Mesenchymal stem cell (in vitro differentiated cells and primary cell): ENCODE results near the gene CAMKMT.

Experiments
- DNase-seq: peaks from one replicate; pipeline ENCODE4 v3.0.0-alpha.2; 2013
- H2AFZ ChIP-seq: one replicate; pipeline ENCODE4 v1.6.1; 2013; ENCODE audit warnings: low read depth, mild to moderate bottlenecking, control low read depth, inconsistent platforms, low read length, moderate library complexity
- H2AK5ac ChIP-seq: 2 replicates; pipeline ENCODE4 v1.6.1; 2013; ENCODE audit warnings: low read length, moderate library complexity, mild to moderate bottlenecking, inconsistent platforms; ENCODE audit not compliant: severe bottlenecking
- H2BK120ac ChIP-seq: one replicate; pipeline ENCODE4 v1.6.1; 2013; ENCODE audit warnings: low read depth, mild to moderate bottlenecking, inconsistent platforms, low read length, moderate library complexity
- H2BK12ac ChIP-seq, 2 experiments: one replicate each; pipeline ENCODE4 v1.6.1; 2013; ENCODE audit warnings: inconsistent platforms in 2 of 2, low read length in 2 of 2, mild to moderate bottlenecking in 2 of 2, moderate library complexity in 2 of 2, control low read depth in 1 of 2
- H2BK15ac ChIP-seq: one replicate; pipeline ENCODE4 v1.6.1; 2013; ENCODE audit warnings: mild to moderate bottlenecking, low read depth, inconsistent platforms; ENCODE audit not compliant: poor library complexity, severe bottlenecking
- H2BK5ac ChIP-seq: 2 replicates; pipeline ENCODE4 v1.6.1; 2013; ENCODE audit warnings: low read depth, mild to moderate bottlenecking, low read length, control low read depth, inconsistent platforms; ENCODE audit not compliant: poor library complexity, severe bottlenecking
- H3K14ac ChIP-seq, 2 experiments: one replicate each; pipeline ENCODE4 v1.6.1; 2013; ENCODE audit warnings: inconsistent platforms in 2 of 2, low read length in 2 of 2, control low read depth in 1 of 2, mild to moderate bottlenecking in 1 of 2, moderate library complexity in 1 of 2
- H3K18ac ChIP-seq, 2 experiments: one replicate each; pipeline ENCODE4 v1.6.1; 2013; ENCODE audit warnings: inconsistent platforms in 2 of 2, low read length in 2 of 2, control low read depth in 1 of 2, low read depth in 1 of 2, mild to moderate bottlenecking in 1 of 2
- H3K23ac ChIP-seq, 2 experiments: one replicate each; pipeline ENCODE4 v1.6.1; 2013; ENCODE audit warnings: inconsistent platforms in 2 of 2, low read length in 2 of 2, mild to moderate bottlenecking in 2 of 2, moderate library complexity in 2 of 2, control low read depth in 1 of 2
- H3K27ac ChIP-seq: 2 replicates; pipeline ENCODE4 v1.5.1; 2013; ENCODE audit warnings: mild to moderate bottlenecking, moderate library complexity, low read length, control low read depth, inconsistent platforms; ENCODE audit not compliant: poor library complexity, severe bottlenecking
- H3K27me3 ChIP-seq, 2 experiments: 2 replicates each; pipeline versions ENCODE4 v1.6.1 to v1.7.0; 2013; ENCODE audit warnings: low read length in 2 of 2, mild to moderate bottlenecking in 2 of 2, moderate library complexity in 2 of 2, control low read depth in 1 of 2, inconsistent platforms in 1 of 2; ENCODE audit not compliant: control insufficient read depth in 1 of 2, insufficient read depth in 1 of 2
- H3K36me3 ChIP-seq, 2 experiments: 2 replicates each; pipeline versions ENCODE4 v1.6.1 to v1.7.0; 2013; ENCODE audit warnings: low read length in 2 of 2, control low read depth in 1 of 2, inconsistent platforms in 1 of 2, low read depth in 1 of 2, mild to moderate bottlenecking in 1 of 2; ENCODE audit not compliant: insufficient read depth in 2 of 2, control insufficient read depth in 1 of 2
- H3K4ac ChIP-seq, 2 experiments: one replicate each; pipeline ENCODE4 v1.6.1; 2013; ENCODE audit warnings: inconsistent platforms in 2 of 2, low read length in 2 of 2, mild to moderate bottlenecking in 2 of 2, moderate library complexity in 2 of 2, control low read depth in 1 of 2, low read depth in 1 of 2
- H3K4me1 ChIP-seq: 2 replicates; pipeline ENCODE4 v1.6.1; 2013; ENCODE audit warnings: low read depth, low read length, control low read depth; ENCODE audit not compliant: control insufficient read depth, insufficient read depth
- H3K4me2 ChIP-seq: 2 replicates; pipeline ENCODE4 v1.6.1; 2013; ENCODE audit warnings: low read length, mild to moderate bottlenecking, inconsistent platforms; ENCODE audit not compliant: poor library complexity, severe bottlenecking
- H3K4me3 ChIP-seq, 2 experiments: 2 replicates each; pipeline versions ENCODE4 v1.5.1 to v1.7.0; 2013; ENCODE audit warnings: low read length in 2 of 2, mild to moderate bottlenecking in 2 of 2, control low read depth in 1 of 2, low read depth in 1 of 2; ENCODE audit not compliant: insufficient read depth in 1 of 2
- H3K79me1 ChIP-seq: replicated peaks from 2 replicates; pipeline ENCODE4 v1.6.1; 2013; ENCODE audit warnings: mild to moderate bottlenecking, control low read depth, low read length, inconsistent platforms; ENCODE audit not compliant: poor library complexity, severe bottlenecking
- H3K9ac ChIP-seq: 2 replicates; pipeline ENCODE4 v1.7.0; 2013; ENCODE audit warnings: mild to moderate bottlenecking, low read length, moderate library complexity
- H3K9me3 ChIP-seq: 2 replicates; pipeline ENCODE4 v1.7.0; 2013; ENCODE audit warnings: mild to moderate bottlenecking, low read length; ENCODE audit not compliant: control insufficient read depth
- H4K8ac ChIP-seq: one replicate; pipeline ENCODE4 v1.6.1; 2013; ENCODE audit warnings: inconsistent platforms, mild to moderate bottlenecking, low read length, moderate library complexity
- H4K91ac ChIP-seq: one replicate; pipeline ENCODE4 v1.6.1; 2013; ENCODE audit warnings: mild to moderate bottlenecking, low read length, inconsistent platforms
- WGBS: methylation state at CpG from one replicate; pipeline ENCODE4 v1.1.7; 2013; ENCODE audit warnings: mixed read lengths; 5-methylcytosine and 5-hydroxymethylcytosine counted together

CAMKMT gene

GRCh38 chr2:44743473-44743872 lies 381.7 kb downstream of the CAMKMT start:
- no peak overlapping the region for H4K91ac ChIP-seq
- no peak for DNase-seq
- H2AK5ac ChIP-seq, result no peak overlapping the region
- no peak overlapping the region for H3K4me3 ChIP-seq
- no peak overlapping the region for H3K9ac ChIP-seq
- H2BK12ac ChIP-seq, result no peak overlapping the region
- no peaks in the 10 kb centered on the region for H3K36me3 ChIP-seq
- no peak overlapping the region for H2BK5ac ChIP-seq
- H3K27ac ChIP-seq, result no peak overlapping the region
- no peak overlapping the region for H3K14ac ChIP-seq
- H3K4ac ChIP-seq, result no peak overlapping the region
- no peak overlapping the region for H3K18ac ChIP-seq
- H3K79me1 ChIP-seq, result no peaks in the 10 kb centered on the region
- H4K8ac ChIP-seq, result no peak overlapping the region
- H2BK120ac ChIP-seq, result no peak overlapping the region
- no peak overlapping the region for H2AFZ ChIP-seq
- H3K9me3 ChIP-seq, result peaks cover 8% of the 10 kb centered on the region
- H3K4me2 ChIP-seq, result no peak overlapping the region
- H3K23ac ChIP-seq, result no peak overlapping the region
- no peak overlapping the region for H2BK15ac ChIP-seq
- no peaks in the 10 kb centered on the region for H3K4me1 ChIP-seq
- no peaks in the 10 kb centered on the region for H3K27me3 ChIP-seq
- 90% methylated on average over 1 of the region's 3 CpGs for WGBS

DNA sequence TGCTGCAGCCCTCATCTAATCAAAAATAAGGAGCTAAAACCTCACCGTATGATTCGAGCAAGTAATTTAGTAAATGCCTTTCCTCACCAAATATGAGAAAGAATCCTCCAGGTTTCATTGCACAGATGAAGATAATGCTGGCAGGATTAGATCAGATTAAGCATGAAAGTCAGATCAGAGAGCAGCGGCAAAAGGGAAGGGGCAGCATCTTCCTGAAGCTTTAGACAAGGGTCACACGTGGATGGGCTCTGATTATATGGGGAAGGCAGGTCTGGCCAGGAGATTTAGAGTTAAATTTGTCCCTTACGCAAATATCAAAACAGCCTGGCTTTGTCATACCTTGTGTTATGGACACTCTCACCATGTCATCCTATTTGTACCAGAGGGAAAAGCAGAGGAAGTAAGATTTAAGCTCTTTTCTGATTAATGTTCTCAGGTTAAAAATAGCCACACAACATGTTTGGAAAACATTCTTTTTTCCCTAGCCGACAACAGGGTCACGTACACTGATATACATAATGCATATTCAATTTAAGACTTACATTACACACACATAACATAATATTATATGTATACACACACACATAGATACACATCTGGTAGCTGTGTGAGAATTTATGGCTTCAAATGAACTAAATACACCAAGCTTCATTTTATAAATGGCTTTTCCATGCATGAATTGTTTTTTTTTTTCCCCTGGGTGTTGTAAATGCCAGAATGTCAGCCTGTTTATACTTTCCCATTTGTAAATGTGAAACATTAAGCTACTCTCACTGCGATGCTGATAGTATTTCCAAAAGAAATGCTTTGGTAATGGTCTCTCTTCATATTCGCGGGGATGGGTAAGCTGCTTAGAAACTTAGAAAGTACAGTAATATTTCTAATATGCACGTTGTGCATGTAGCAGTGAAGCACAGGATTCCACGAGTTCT lies 383.5 kb downstream of the CAMKMT start:
- no peak overlapping the region for H3K27ac ChIP-seq
- H4K91ac ChIP-seq, result no peak overlapping the region
- H3K4me3 ChIP-seq, result no peak overlapping the region
- H3K14ac ChIP-seq, result no peak overlapping the region
- DNase-seq, result no peak
- no peaks in the 10 kb centered on the region for H3K79me1 ChIP-seq
- no peak overlapping the region for H3K23ac ChIP-seq
- no peaks in the 10 kb centered on the region for H3K27me3 ChIP-seq
- no peak overlapping the region for H3K4me2 ChIP-seq
- no peaks in the 10 kb centered on the region for H3K4me1 ChIP-seq
- no peak overlapping the region for H3K4ac ChIP-seq
- no peak overlapping the region for H3K18ac ChIP-seq
- no peaks in the 10 kb centered on the region for H3K9me3 ChIP-seq
- no peak overlapping the region for H2AFZ ChIP-seq
- no peak overlapping the region for H4K8ac ChIP-seq
- no peak overlapping the region for H2BK5ac ChIP-seq
- no peak overlapping the region for H2BK15ac ChIP-seq
- no peak overlapping the region for H3K9ac ChIP-seq
- H2BK120ac ChIP-seq, result no peak overlapping the region
- no peak overlapping the region for H2BK12ac ChIP-seq
- peaks cover 0 to 2% of the 10 kb centered on the region in 2 experiments for H3K36me3 ChIP-seq
- H2AK5ac ChIP-seq, result no peak overlapping the region
- 47% methylated on average over 11 of the region's 12 CpGs for WGBS

- H2AK5ac ChIP-seq, result no peak overlapping the region
- H3K79me1 ChIP-seq, result no peaks in the 10 kb centered on the region
- H4K91ac ChIP-seq, result no peak overlapping the region
- H2BK120ac ChIP-seq, result no peak overlapping the region
- H3K27ac ChIP-seq, result no peak overlapping the region
- no peaks in the 10 kb centered on the region for H3K9me3 ChIP-seq
- no peak overlapping the region for H2BK15ac ChIP-seq
- no peak overlapping the region for H2BK5ac ChIP-seq
- H3K4me2 ChIP-seq, result no peak overlapping the region
- no peaks in the 10 kb centered on the region for H3K4me1 ChIP-seq
- H2AFZ ChIP-seq, result no peak overlapping the region
- H3K18ac ChIP-seq, result no peak overlapping the region
- no peak overlapping the region for H3K23ac ChIP-seq
- H4K8ac ChIP-seq, result no peak overlapping the region
- H3K36me3 ChIP-seq, result peaks cover 0 to 2% of the 10 kb centered on the region in 2 experiments
- H3K4ac ChIP-seq, result no peak overlapping the region
- DNase-seq, result no peak
- H3K4me3 ChIP-seq, result no peak overlapping the region
- no peaks in the 10 kb centered on the region for H3K27me3 ChIP-seq
- H2BK12ac ChIP-seq, result no peak overlapping the region
- H3K14ac ChIP-seq, result no peak overlapping the region
- H3K9ac ChIP-seq, result no peak overlapping the region
- 46% methylated on average over 3 of the region's 4 CpGs for WGBS
These were observed 384.4 kb downstream of the CAMKMT start for GRCh38 chr2:44745922-44746766.
